H1 (cell line): ENCODE measurements around the gene KCNJ2.

Experiments
- CREB1 ChIP-seq: IDR thresholded peaks from 2 replicates; pipeline ENCODE4 v1.6.1; 2012; ENCODE audit warnings: inconsistent platforms
- CTCF ChIP-seq, 3 experiments: IDR thresholded peaks; 1 replicate in 2 of 3; 2 replicates in 1 of 3; pipeline versions ENCODE4 v1.5.1 to v1.6.1; 2011; ENCODE audit warnings: low read length in 3 of 3, mild to moderate bottlenecking in 3 of 3, inconsistent platforms in 2 of 3, low read depth in 1 of 3, moderate library complexity in 1 of 3; ENCODE audit not compliant: insufficient read depth in 1 of 3; ENCODE audit errors: control extremely low read depth in 1 of 3
- EP300 ChIP-seq, 2 experiments: IDR thresholded peaks; 1 replicate in 1 of 2; 2 replicates in 1 of 2; pipeline ENCODE4 v1.6.1; 2011 to 2012; ENCODE audit warnings: low read depth in 2 of 2, low read length in 2 of 2, mild to moderate bottlenecking in 2 of 2, borderline replicate concordance in 1 of 2, inconsistent platforms in 1 of 2, moderate library complexity in 1 of 2
- HDAC6 ChIP-seq: IDR thresholded peaks from one replicate; pipeline ENCODE4 v1.7.1; 2012; ENCODE audit warnings: low read depth, mild to moderate bottlenecking, inconsistent platforms, low read length, moderate library complexity
- POLR2A ChIP-seq, 2 experiments: IDR thresholded peaks; 1 replicate in 1 of 2; 2 replicates in 1 of 2; pipeline ENCODE4 v1.6.1; 2011; ENCODE audit warnings: low read depth in 2 of 2, low read length in 2 of 2, mild to moderate bottlenecking in 2 of 2; ENCODE audit errors: control extremely low read depth in 1 of 2
- POU5F1 ChIP-seq: IDR thresholded peaks from 2 replicates; pipeline ENCODE4 v1.6.1; 2011; ENCODE audit warnings: low read depth, mild to moderate bottlenecking, low read length, moderate library complexity
- RAD21 ChIP-seq, 2 experiments: IDR thresholded peaks in 1 of 2; conservative IDR thresholded peaks in 1 of 2; 2 replicates each; pipeline ENCODE4 v1.6.1; 2011; ENCODE audit warnings: low read depth in 2 of 2, low read length in 2 of 2, improper control_type of control experiment in 1 of 2, inconsistent platforms in 1 of 2, mild to moderate bottlenecking in 1 of 2, moderate library complexity in 1 of 2
- RFX5 ChIP-seq: IDR thresholded peaks from 2 replicates; pipeline ENCODE4 v1.6.1; 2011; ENCODE audit warnings: low read depth, low read length, improper control_type of control experiment, borderline replicate concordance
- SIN3A ChIP-seq, 2 experiments: IDR thresholded peaks in 1 of 2; conservative IDR thresholded peaks in 1 of 2; 2 replicates each; pipeline ENCODE4 v1.6.1; 2011 to 2012; ENCODE audit warnings: low read length in 2 of 2, improper control_type of control experiment in 1 of 2, low read depth in 1 of 2, mild to moderate bottlenecking in 1 of 2
- SUZ12 ChIP-seq: fragments of 200-600 bp; sonication (generic); IDR thresholded peaks from 2 replicates; pipeline ENCODE4 v1.6.1; 2012; ENCODE audit warnings: mild to moderate bottlenecking, inconsistent platforms, low read length, moderate library complexity, mixed read lengths
- USF2 ChIP-seq: IDR thresholded peaks from 2 replicates; pipeline ENCODE4 v1.6.1; 2011; ENCODE audit warnings: low read length, improper control_type of control experiment

- TF ChIP-seq POU5F1, result no peak
- no peak for TF ChIP-seq CTCF (IDR thresholded peaks at IDR 0.05; ENCODE audit: control extremely low read depth in 1 of 3, insufficient read depth in 1 of 3, low read depth in 1 of 3, low read length in 3 of 3)
- no peak for TF ChIP-seq HDAC6
- TF ChIP-seq POLR2A (IDR thresholded peaks at IDR 0.05; ENCODE audit: control extremely low read depth in 1 of 2, low read depth in 2 of 2, low read length in 2 of 2), result no peak
- TF ChIP-seq CREB1, result no peak
- no peak for TF ChIP-seq RAD21 (IDR thresholded peaks at IDR 0.05 in 1 of 2, conservative IDR thresholded peaks at IDR 0.05 in 1 of 2; ENCODE audit: low read depth in 2 of 2, low read length in 2 of 2)
- TF ChIP-seq RFX5, result no peak
- no peak for TF ChIP-seq EP300 (IDR thresholded peaks at IDR 0.05; ENCODE audit: borderline replicate concordance in 1 of 2, low read depth in 2 of 2, low read length in 2 of 2)
- no peak for TF ChIP-seq USF2
- TF ChIP-seq SIN3A (conservative IDR thresholded peaks at IDR 0.05 in 1 of 2, IDR thresholded peaks at IDR 0.05 in 1 of 2; ENCODE audit: low read depth in 1 of 2, low read length in 2 of 2), result no peak
- TF ChIP-seq SUZ12, result no peak
These were observed 33.2 kb upstream of the KCNJ2 start for GRCh38 chr17:70136131-70136530.
